ENCODE results near the gene PCP4. TPM values are rescaled to one million over a fixed set of nuclear protein-coding genes. Genes with fewer than 3 reads are reported as not detected.

PCP4 gene
- total RNA-seq, 1 experiment from 2014 or later: not detected

GRCh38 chr21:39923476-39923875, 56.2 kb downstream of the PCP4 start:
- H3K27me3 ChIP-seq (ENCODE audit: control insufficient read depth, insufficient read depth, low read length): no peaks in the 10 kb centered on the region
- POLR2A ChIA-PET: no interaction called here
- no peaks in the 10 kb centered on the region for H3K9me3 ChIP-seq (ENCODE audit: control insufficient read depth, insufficient read depth, low read depth, low read length)
- no TSS peak for BruUV-seq (replicated peaks)
- no peak for TF ChIP-seq TCF7L2 (IDR thresholded peaks at IDR 0.05; ENCODE audit: low read depth, low read length)
- no peak for TF ChIP-seq SIN3A (IDR thresholded peaks at IDR 0.05; ENCODE audit: borderline replicate concordance, insufficient read depth, low read depth, low read length)
- in situ Hi-C loops (cut with HindIII; ENCODE audit: low pct_unique_long_range_greater_than_20kb, low sequenced_read_pairs) (no loop called here), intact Hi-C loops (cut with micrococcal nuclease; ENCODE audit: unreplicated experiment) (no loop called here)
- H3K27ac ChIP-seq (ENCODE audit: low read length): no peak overlapping the region
- ATAC-seq (no peak), DNase-seq (ENCODE audit: low read depth, low spot score) (no peak)
- CTCF ChIA-PET: no interaction called here
- H3K36me3 ChIP-seq (ENCODE audit: control insufficient read depth, insufficient read depth, low read length): no peaks in the 10 kb centered on the region
- H3K4me1 ChIP-seq (ENCODE audit: control insufficient read depth, insufficient read depth, low read length): no peaks in the 10 kb centered on the region
- H3K4me3 ChIP-seq (ENCODE audit: low read depth in 2 of 2, low read length in 2 of 2): no peak overlapping the region

- intact Hi-C loops (cut with micrococcal nuclease; ENCODE audit: unreplicated experiment): no loop called here
- no peak overlapping the region for H3K27ac ChIP-seq (ENCODE audit: low read length)
- no peak for DNase-seq (ENCODE audit: low read depth, low spot score)
- ChIA-PET POLR2A (interaction anchor here (0.6 kb wide), 1 partner anchor 159 kb away, joined by 4 read pairs; no protein-coding TSS in a partner anchor), CTCF (no interaction called here)
- H3K27me3 ChIP-seq (ENCODE audit: control insufficient read depth, insufficient read depth, low read length): no peaks in the 10 kb centered on the region
- no TSS peak for BruUV-seq (replicated peaks)
- no peaks in the 10 kb centered on the region for H3K9me3 ChIP-seq (ENCODE audit: control insufficient read depth, insufficient read depth, low read depth, low read length)
- TF ChIP-seq, protein P1, sequence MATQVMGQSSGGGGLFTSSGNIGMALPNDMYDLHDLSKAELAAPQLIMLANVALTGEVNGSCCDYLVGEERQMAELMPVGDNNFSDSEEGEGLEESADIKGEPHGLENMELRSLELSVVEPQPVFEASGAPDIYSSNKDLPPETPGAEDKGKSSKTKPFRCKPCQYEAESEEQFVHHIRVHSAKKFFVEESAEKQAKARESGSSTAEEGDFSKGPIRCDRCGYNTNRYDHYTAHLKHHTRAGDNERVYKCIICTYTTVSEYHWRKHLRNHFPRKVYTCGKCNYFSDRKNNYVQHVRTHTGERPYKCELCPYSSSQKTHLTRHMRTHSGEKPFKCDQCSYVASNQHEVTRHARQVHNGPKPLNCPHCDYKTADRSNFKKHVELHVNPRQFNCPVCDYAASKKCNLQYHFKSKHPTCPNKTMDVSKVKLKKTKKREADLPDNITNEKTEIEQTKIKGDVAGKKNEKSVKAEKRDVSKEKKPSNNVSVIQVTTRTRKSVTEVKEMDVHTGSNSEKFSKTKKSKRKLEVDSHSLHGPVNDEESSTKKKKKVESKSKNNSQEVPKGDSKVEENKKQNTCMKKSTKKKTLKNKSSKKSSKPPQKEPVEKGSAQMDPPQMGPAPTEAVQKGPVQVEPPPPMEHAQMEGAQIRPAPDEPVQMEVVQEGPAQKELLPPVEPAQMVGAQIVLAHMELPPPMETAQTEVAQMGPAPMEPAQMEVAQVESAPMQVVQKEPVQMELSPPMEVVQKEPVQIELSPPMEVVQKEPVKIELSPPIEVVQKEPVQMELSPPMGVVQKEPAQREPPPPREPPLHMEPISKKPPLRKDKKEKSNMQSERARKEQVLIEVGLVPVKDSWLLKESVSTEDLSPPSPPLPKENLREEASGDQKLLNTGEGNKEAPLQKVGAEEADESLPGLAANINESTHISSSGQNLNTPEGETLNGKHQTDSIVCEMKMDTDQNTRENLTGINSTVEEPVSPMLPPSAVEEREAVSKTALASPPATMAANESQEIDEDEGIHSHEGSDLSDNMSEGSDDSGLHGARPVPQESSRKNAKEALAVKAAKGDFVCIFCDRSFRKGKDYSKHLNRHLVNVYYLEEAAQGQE (IDR thresholded peaks at IDR 0.05; ENCODE audit: insufficient read depth in 1 of 2, low read depth in 2 of 2, low read length in 1 of 2): no peak
- TF ChIP-seq CTCF (IDR thresholded peaks at IDR 0.05) (no peak), SIN3A (IDR thresholded peaks at IDR 0.05; ENCODE audit: borderline replicate concordance, insufficient read depth, low read depth, low read length) (no peak), TCF7L2 (IDR thresholded peaks at IDR 0.05; ENCODE audit: low read depth, low read length) (no peak), POLR2AphosphoS5 (IDR thresholded peaks at IDR 0.05; ENCODE audit: low read depth, low read length) (no peak)
- H3K36me3 ChIP-seq (ENCODE audit: control insufficient read depth, insufficient read depth, low read length): no peaks in the 10 kb centered on the region
- H3K4me1 ChIP-seq (ENCODE audit: control insufficient read depth, insufficient read depth, low read length): no peaks in the 10 kb centered on the region
- in situ Hi-C loops (cut with HindIII; ENCODE audit: low pct_unique_long_range_greater_than_20kb, low sequenced_read_pairs): no loop called here
- no peak overlapping the region for H3K4me3 ChIP-seq (ENCODE audit: low read depth in 2 of 2, low read length in 2 of 2)
- no peak for ATAC-seq
Observed at GRCh38 chr21:39924577-39925308, 57.5 kb downstream of the PCP4 start.

DNA sequence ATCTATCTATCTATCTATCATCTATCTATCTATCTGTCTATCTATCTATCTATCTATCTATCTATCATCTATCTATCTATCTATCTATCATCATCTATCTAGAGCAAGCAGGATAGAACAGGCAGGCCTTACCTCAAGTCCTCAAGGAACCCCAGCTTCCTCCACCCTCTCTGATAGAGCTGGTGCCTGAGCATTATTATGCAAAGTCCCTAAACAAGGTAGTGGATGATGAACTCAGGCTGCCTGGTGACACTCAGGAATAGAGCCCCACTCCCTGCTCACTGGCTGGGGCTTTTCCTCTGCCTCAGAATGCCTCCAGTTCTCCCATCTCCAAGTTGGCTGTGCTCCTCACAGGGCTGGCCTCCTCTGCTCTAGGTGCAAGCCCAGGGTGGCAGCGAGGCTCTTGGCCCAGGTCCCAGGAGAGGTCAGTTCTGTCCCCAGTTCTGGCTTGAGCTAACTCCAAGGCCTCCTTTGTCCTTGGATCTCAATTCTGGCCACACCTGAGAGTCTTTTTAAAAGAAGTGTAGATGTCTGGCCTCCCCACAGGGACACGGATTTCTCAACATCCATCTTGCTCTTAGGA, 60.2 kb downstream of the PCP4 start:
- TF ChIP-seq TCF7L2 (IDR thresholded peaks at IDR 0.05; ENCODE audit: low read depth, low read length) (no peak), CTCF (IDR thresholded peaks at IDR 0.05) (no peak), POLR2AphosphoS5 (IDR thresholded peaks at IDR 0.05; ENCODE audit: low read depth, low read length) (no peak), SIN3A (IDR thresholded peaks at IDR 0.05; ENCODE audit: borderline replicate concordance, insufficient read depth, low read depth, low read length) (no peak)
- TF ChIP-seq, protein P1 (IDR thresholded peaks at IDR 0.05; ENCODE audit: insufficient read depth in 1 of 2, low read depth in 2 of 2, low read length in 1 of 2): no peak
- Histone ChIP-seq H3K9me3 (ENCODE audit: control insufficient read depth, insufficient read depth, low read depth, low read length) (no peaks in the 10 kb centered on the region), H3K4me3 (ENCODE audit: low read depth in 2 of 2, low read length in 2 of 2) (no peak overlapping the region), H3K4me1 (ENCODE audit: control insufficient read depth, insufficient read depth, low read length) (no peaks in the 10 kb centered on the region), H3K36me3 (ENCODE audit: control insufficient read depth, insufficient read depth, low read length) (no peaks in the 10 kb centered on the region), H3K27ac (ENCODE audit: low read length) (no peak overlapping the region), H3K27me3 (ENCODE audit: control insufficient read depth, insufficient read depth, low read length) (no peaks in the 10 kb centered on the region)
- in situ Hi-C loops (cut with HindIII; ENCODE audit: low pct_unique_long_range_greater_than_20kb, low sequenced_read_pairs) (no loop called here), intact Hi-C loops (cut with micrococcal nuclease; ENCODE audit: unreplicated experiment) (no loop called here)
- ChIA-PET POLR2A (no interaction called here), CTCF (no interaction called here)
- DNase-seq (ENCODE audit: low read depth, low spot score) (no peak), ATAC-seq (no peak)
- no TSS peak for BruUV-seq (replicated peaks)
